Measurements from ENCODE around the gene TLE3.

Gene TLE3

GRCh38 chr15:70065006-70065722, 32.6 kb downstream of the TLE3 start:
- no peak for DNase-seq (ENCODE audit: low read depth, low spot score)
- H3K4me3 ChIP-seq (ENCODE audit: low read depth, low read length) = no peak overlapping the region
- no peak for TF ChIP-seq CTCF (IDR thresholded peaks at IDR 0.05; ENCODE audit: insufficient read depth, low read length, missing control alignments)
- ChIA-PET CTCF (interaction anchor here (0.7 to 1.5 kb wide), 2 partner anchors 8 to 31 kb away, joined by 3 read pairs; no protein-coding TSS in a partner anchor), POLR2A (no interaction called here)

GRCh38 chr15:70064441-70064840, 33.3 kb downstream of the TLE3 start:
- no peak for TF ChIP-seq CTCF (IDR thresholded peaks at IDR 0.05; ENCODE audit: insufficient read depth, low read length, missing control alignments)
- no peak for DNase-seq (ENCODE audit: low read depth, low spot score)
- ChIA-PET CTCF (interaction anchor here (1.5 kb wide), 1 partner anchor 9 kb away, joined by 3 read pairs; no protein-coding TSS in a partner anchor), POLR2A (no interaction called here)
- no peak overlapping the region for H3K4me3 ChIP-seq (ENCODE audit: low read depth, low read length)

- no peak for DNase-seq (ENCODE audit: low read depth, low spot score)
- TF ChIP-seq CTCF (IDR thresholded peaks at IDR 0.05; ENCODE audit: insufficient read depth, low read length, missing control alignments) = no peak
- POLR2A ChIA-PET = interaction anchor here (2.5 kb wide), 1 partner anchor 34 kb away, joined by 9 read pairs; the partner anchor contains the start of gene TLE3
- H3K4me3 ChIP-seq (ENCODE audit: low read depth, low read length) = no peak overlapping the region
- CTCF ChIA-PET = interaction anchor here (1.5 kb wide), 1 partner anchor 10 kb away, joined by 3 read pairs; no protein-coding TSS in a partner anchor
Observed at GRCh38 chr15:70063980-70064379, 33.7 kb downstream of the TLE3 start.

- no peak for TF ChIP-seq CTCF (IDR thresholded peaks at IDR 0.05; ENCODE audit: insufficient read depth, low read length, missing control alignments)
- ChIA-PET POLR2A (interaction anchor here (2.5 kb wide), 1 partner anchor 35 kb away, joined by 9 read pairs; the partner anchor contains the start of gene TLE3), CTCF (interaction anchor here (2.0 kb wide), 1 partner anchor 8 kb away, joined by 6 read pairs; no protein-coding TSS in a partner anchor)
- no peak for DNase-seq (ENCODE audit: low read depth, low spot score)
- no peak overlapping the region for H3K4me3 ChIP-seq (ENCODE audit: low read depth, low read length)
Observed at GRCh38 chr15:70063261-70063925, 34.3 kb downstream of the TLE3 start.

- peak overlapping the region; percentile 40 for H3K4me3 ChIP-seq (ENCODE audit: low read depth, low read length)
- no peak for TF ChIP-seq CTCF (IDR thresholded peaks at IDR 0.05; ENCODE audit: insufficient read depth, low read length, missing control alignments)
- peak; percentile 87 for DNase-seq (ENCODE audit: low read depth, low spot score)
- ChIA-PET POLR2A (interaction anchor here (0.7 to 2.5 kb wide), 2 partner anchors 24 to 35 kb away, joined by 4 to 9 read pairs; partner anchors contain the start of gene TLE3), CTCF (interaction anchor here (1.7 to 2.0 kb wide), 4 partner anchors 9 to 426 kb away, joined by 3 to 6 read pairs (median 4); no protein-coding TSS in a partner anchor)
Observed at GRCh38 chr15:70062321-70062956, 35.3 kb downstream of the TLE3 start.
